ENCODE data around the gene VAMP1.

The VAMP1 gene

GRCh38 chr12:6420364-6420763 is 50.1 kb downstream of the VAMP1 start:
- peaks cover 15% of the 10 kb centered on the region for H3K4me1 ChIP-seq
- TF ChIP-seq CTCF (IDR thresholded peaks at IDR 0.05), result no peak

GRCh38 chr12:6418796-6419195 is 51.7 kb downstream of the VAMP1 start:
- Histone ChIP-seq H3K36me3 (ENCODE audit: control insufficient read depth, insufficient read depth, low read length) (no peaks in the 10 kb centered on the region), H3K79me2 (no peaks in the 10 kb centered on the region), H3K4me2 (ENCODE audit: low read length) (no peak overlapping the region), H2AFZ (no peak overlapping the region), H3K9me3 (ENCODE audit: control insufficient read depth, low read length) (no peaks in the 10 kb centered on the region), H3K27ac (no peak overlapping the region), H3K9ac (no peak overlapping the region), H3K4me3 (ENCODE audit: low read depth, low read length) (no peak overlapping the region), H3K4me1 (peaks cover 6% of the 10 kb centered on the region), H3K27me3 (ENCODE audit: control insufficient read depth, insufficient read depth, low read length) (no peaks in the 10 kb centered on the region)
- TF ChIP-seq CTCF (IDR thresholded peaks at IDR 0.05), result no peak

More at GRCh38 chr12:6420364-6420763, 50.1 kb downstream of the VAMP1 start:
- H3K79me2 ChIP-seq, result no peaks in the 10 kb centered on the region
- H3K27ac ChIP-seq, result no peak overlapping the region
- no peak overlapping the region for H3K9ac ChIP-seq
- H3K36me3 ChIP-seq (ENCODE audit: control insufficient read depth, insufficient read depth, low read length), result no peaks in the 10 kb centered on the region
- H3K27me3 ChIP-seq (ENCODE audit: control insufficient read depth, insufficient read depth, low read length), result no peaks in the 10 kb centered on the region
- H2AFZ ChIP-seq, result no peak overlapping the region
- no peak overlapping the region for H3K4me2 ChIP-seq (ENCODE audit: low read length)
- H3K9me3 ChIP-seq (ENCODE audit: control insufficient read depth, low read length), result no peaks in the 10 kb centered on the region
- no peak overlapping the region for H3K4me3 ChIP-seq (ENCODE audit: low read depth, low read length)

DNA sequence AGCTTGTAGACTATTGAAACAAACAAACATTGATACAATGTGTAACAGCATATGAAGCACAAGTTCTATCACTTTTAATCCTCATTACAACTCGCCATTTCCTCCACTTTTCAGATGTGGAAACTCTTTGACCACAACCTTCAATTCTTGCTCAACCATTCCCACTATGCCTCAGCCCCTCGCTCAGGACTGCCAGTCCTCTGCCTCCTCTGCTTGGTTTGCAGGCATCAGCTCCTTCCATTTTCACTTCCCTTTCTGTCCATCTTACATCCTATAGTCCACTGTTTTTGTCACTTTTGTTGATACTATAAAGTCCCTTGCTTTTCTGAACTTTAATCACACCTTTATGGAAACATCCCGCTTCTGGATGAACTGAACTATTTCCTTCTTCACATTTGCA is 53.9 kb downstream of the VAMP1 start:
- Histone ChIP-seq H3K9ac (no peak overlapping the region), H3K4me1 (no peaks in the 10 kb centered on the region), H3K4me2 (ENCODE audit: low read length) (no peak overlapping the region), H3K79me2 (no peaks in the 10 kb centered on the region), H3K4me3 (ENCODE audit: low read depth, low read length) (no peak overlapping the region), H3K27ac (no peak overlapping the region), H2AFZ (no peak overlapping the region), H3K36me3 (ENCODE audit: control insufficient read depth, insufficient read depth, low read length) (no peaks in the 10 kb centered on the region), H3K9me3 (ENCODE audit: control insufficient read depth, low read length) (no peaks in the 10 kb centered on the region), H3K27me3 (ENCODE audit: control insufficient read depth, insufficient read depth, low read length) (no peaks in the 10 kb centered on the region)
- no peak for TF ChIP-seq CTCF (IDR thresholded peaks at IDR 0.05)

All from parathyroid adenoma (tissue), 2 donors.